ENCODE measurements around the gene HTRA1. TPM values are rescaled to one million over a fixed set of nuclear protein-coding genes. Genes with fewer than 3 reads are reported as not detected.
A peak's percentile ranks its signal among the peaks of the same experiment; 100 is the strongest.

HTRA1 gene
- total and polyA plus RNA-seq, 10 of the 15 experiments (the other 5 are each of a cell fraction or from before 2014, with no cell fraction given): 0.13 TPM; not detected in 9

GRCh38 chr10:122490786-122491680, 29.7 kb downstream of the HTRA1 start:
- H3K4me2 ChIP-seq (ENCODE audit: control insufficient read depth, insufficient read depth): no peak overlapping the region
- H3K4me1 ChIP-seq (ENCODE audit: control insufficient read depth, insufficient read depth, low read length): no peaks in the 10 kb centered on the region
- H4K20me1 ChIP-seq (ENCODE audit: control insufficient read depth, insufficient read depth): no peaks in the 10 kb centered on the region
- H3K27me3 ChIP-seq (replicated peaks in 1 of 2; ENCODE audit: control insufficient read depth in 2 of 2, insufficient read depth in 2 of 2, low read length in 1 of 2): peaks cover 0 to 2% of the 10 kb centered on the region in 2 experiments; a peak in 3 of 4 replicates
- no peaks in the 10 kb centered on the region for H3K79me2 ChIP-seq (ENCODE audit: control insufficient read depth, insufficient read depth, low read length)
- 35% methylated on average over 26 of the region's 26 CpGs for WGBS (ENCODE audit: insufficient coverage, insufficient replicate concordance, low lambda C conversion rate, missing lambda C conversion rate)
- H3K36me3 ChIP-seq (ENCODE audit: control insufficient read depth in 2 of 2, insufficient read depth in 2 of 2, low read length in 1 of 2): no peaks in the 10 kb centered on the region
- in situ Hi-C loops (cut with MboI): no loop called here
- ChIA-PET CTCF (no interaction called here), POLR2A (no interaction called here), SMC1A (ENCODE audit: uncharacterized antibody, unreplicated experiment) (no interaction called here), RAD21 (ENCODE audit: unreplicated experiment) (no interaction called here)
- ATAC-seq (peak; percentile 58), FAIRE-seq (no peak), DNase-seq (ENCODE audit: low read depth, low spot score) (no peak)
- H2AFZ ChIP-seq (ENCODE audit: control insufficient read depth, low read depth, low read length): no peak overlapping the region
- no peak overlapping the region for H3K9ac ChIP-seq (ENCODE audit: control insufficient read depth, insufficient read depth, low read length)
- H3K9me3 ChIP-seq (replicated peaks; ENCODE audit: control insufficient read depth, insufficient read depth, low read length): no peaks in the 10 kb centered on the region
- BruUV-seq (replicated peaks): no TSS peak
- intact Hi-C loops (cut with micrococcal nuclease; ENCODE audit: unreplicated experiment): no loop called here
- H3K4me3 ChIP-seq: no peak overlapping the region
- H3K27ac ChIP-seq (ENCODE audit: control insufficient read depth, insufficient read depth): no peak overlapping the region
- TF ChIP-seq EP300 (IDR thresholded peaks at IDR 0.05; ENCODE audit: borderline replicate concordance in 1 of 2, control insufficient read depth in 1 of 2, low read depth in 2 of 2, low read length in 2 of 2) (no peak), SRF (IDR thresholded peaks at IDR 0.05; ENCODE audit: low read depth in 2 of 2, low read length in 2 of 2) (no peak), LARP7 (IDR thresholded peaks at IDR 0.05) (no peak), TCF12 (IDR thresholded peaks at IDR 0.05; ENCODE audit: low read depth, low read length) (0 out of 2 replicates have a peak, but pooled peaks have one; percentile 10), CHD1 (IDR thresholded peaks at IDR 0.05; ENCODE audit: low read depth, low read length) (no peak), CBFB (IDR thresholded peaks at IDR 0.05; ENCODE audit: low read depth) (no peak), HDAC6 (IDR thresholded peaks at IDR 0.05; ENCODE audit: unreplicated experiment) (no peak), CBX5 (IDR thresholded peaks at IDR 0.05; ENCODE audit: low read depth) (no peak), NFYA (IDR thresholded peaks at IDR 0.05; ENCODE audit: borderline replicate concordance, low read depth, low read length) (no peak), PAX5 (IDR thresholded peaks at IDR 0.05; ENCODE audit: borderline replicate concordance, low read depth, low read length) (peak; percentile 54; the same call in 1 of the 2 replicates), CREM (IDR thresholded peaks at IDR 0.05; ENCODE audit: low read depth) (no peak), POU2F2 (IDR thresholded peaks at IDR 0.05; ENCODE audit: borderline replicate concordance, low read depth, low read length) (no peak), CREB1 (IDR thresholded peaks at IDR 0.05; ENCODE audit: low read depth) (no peak), IRF4 (IDR thresholded peaks at IDR 0.05; ENCODE audit: low read depth, low read length) (0 out of 2 replicates have a peak, but pooled peaks have one; percentile 44), MLLT1 (IDR thresholded peaks at IDR 0.05) (no peak), BRCA1 (IDR thresholded peaks at IDR 0.05; ENCODE audit: low read depth, low read length) (no peak), JUND (IDR thresholded peaks at IDR 0.05; ENCODE audit: low read depth, low read length) (no peak), ELK1 (IDR thresholded peaks at IDR 0.05; ENCODE audit: low read depth, low read length) (no peak), RUNX3 (IDR thresholded peaks at IDR 0.05; ENCODE audit: low read length) (peak; percentile 57; the same call in 1 of the 2 replicates), MAX (IDR thresholded peaks at IDR 0.05; ENCODE audit: low read depth, low read length) (no peak)

Measured in GM12878 (cell line).